Measurements from ENCODE around the gene DHX58.

DNA sequence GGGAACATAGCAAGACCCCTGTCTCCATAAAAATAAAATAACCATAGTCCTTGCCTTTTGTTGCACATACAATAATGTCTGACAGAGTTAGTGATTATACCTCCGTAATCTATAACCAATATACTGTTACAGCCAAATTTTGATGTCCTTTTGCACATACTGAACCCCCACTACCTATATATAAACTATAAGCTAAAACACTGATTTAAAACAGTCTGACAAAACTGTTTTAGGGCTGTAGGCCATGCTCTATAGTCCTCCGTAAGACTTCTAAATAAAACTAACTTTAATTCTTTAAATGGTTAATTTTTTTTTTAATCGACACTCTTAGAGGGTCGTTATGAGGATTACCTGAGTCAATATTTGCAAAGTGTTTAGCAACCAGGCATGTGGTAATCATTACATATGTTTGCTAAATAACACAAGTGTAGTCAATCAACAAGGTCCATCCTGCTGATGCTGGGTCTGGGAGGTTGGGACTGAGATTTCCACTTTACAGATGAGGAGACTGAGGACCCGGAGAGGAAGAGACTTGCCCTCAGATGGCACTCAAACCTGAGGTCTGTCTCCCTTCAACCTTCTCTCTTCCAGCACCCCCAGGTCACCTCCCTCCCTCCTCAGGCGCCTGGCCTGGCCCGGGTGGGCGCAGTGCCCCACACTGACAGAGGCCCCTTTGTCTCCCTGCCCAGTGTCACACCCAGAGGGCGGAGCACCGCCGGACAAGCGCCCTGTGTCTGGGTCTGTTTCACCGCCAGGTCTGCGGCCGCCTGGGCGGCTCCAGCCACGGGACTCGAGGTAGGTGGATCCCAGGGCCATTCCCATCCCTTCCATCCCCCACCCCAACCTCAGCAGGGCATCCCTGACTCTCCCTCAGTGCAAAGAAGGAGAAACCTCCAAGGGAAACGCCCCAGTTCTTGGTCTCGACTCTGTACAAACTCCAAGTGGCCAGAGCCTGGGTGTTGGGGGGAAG lies 24.5 kb downstream of the DHX58 start:
- TF ChIP-seq, protein P1, sequence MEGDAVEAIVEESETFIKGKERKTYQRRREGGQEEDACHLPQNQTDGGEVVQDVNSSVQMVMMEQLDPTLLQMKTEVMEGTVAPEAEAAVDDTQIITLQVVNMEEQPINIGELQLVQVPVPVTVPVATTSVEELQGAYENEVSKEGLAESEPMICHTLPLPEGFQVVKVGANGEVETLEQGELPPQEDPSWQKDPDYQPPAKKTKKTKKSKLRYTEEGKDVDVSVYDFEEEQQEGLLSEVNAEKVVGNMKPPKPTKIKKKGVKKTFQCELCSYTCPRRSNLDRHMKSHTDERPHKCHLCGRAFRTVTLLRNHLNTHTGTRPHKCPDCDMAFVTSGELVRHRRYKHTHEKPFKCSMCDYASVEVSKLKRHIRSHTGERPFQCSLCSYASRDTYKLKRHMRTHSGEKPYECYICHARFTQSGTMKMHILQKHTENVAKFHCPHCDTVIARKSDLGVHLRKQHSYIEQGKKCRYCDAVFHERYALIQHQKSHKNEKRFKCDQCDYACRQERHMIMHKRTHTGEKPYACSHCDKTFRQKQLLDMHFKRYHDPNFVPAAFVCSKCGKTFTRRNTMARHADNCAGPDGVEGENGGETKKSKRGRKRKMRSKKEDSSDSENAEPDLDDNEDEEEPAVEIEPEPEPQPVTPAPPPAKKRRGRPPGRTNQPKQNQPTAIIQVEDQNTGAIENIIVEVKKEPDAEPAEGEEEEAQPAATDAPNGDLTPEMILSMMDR (IDR thresholded peaks at IDR 0.05) = no peak
- no peak for TF ChIP-seq POLR2AphosphoS5 (IDR thresholded peaks at IDR 0.05)
